ENCODE data around the gene CCDC110. TPM values are rescaled to one million over a fixed set of nuclear protein-coding genes. Genes with fewer than 3 reads are reported as not detected.
"Not testable (repeated sequence)": the region's sequence is repeated elsewhere in the genome, so short reads cannot be mapped to it uniquely, and the experiment has no call there.

The CCDC110 gene
- total and polyA plus RNA-seq, 2 donors (not counting 3 experiments of a cell fraction or from before 2014, with no cell fraction given) = 0.25 to 0.71 TPM

- H3K4me2 ChIP-seq (ENCODE audit: insufficient read depth, low read length) = peak overlapping the region; percentile 84
- no peaks in the 10 kb centered on the region for H4K20me1 ChIP-seq (replicated peaks; ENCODE audit: control insufficient read depth, extremely low read depth, insufficient read depth, low read length)
- POLR2A ChIA-PET = interaction anchor here (0.6 to 1.7 kb wide), 2 partner anchors 23 to 48 kb away, joined by 6 to 12 read pairs; partner anchors contain the start of gene PDLIM3
- peaks cover 21% of the 10 kb centered on the region for H3K4me1 ChIP-seq (ENCODE audit: control insufficient read depth, extremely low read depth, insufficient read depth, low read length)
- no peaks in the 10 kb centered on the region for H3K9me1 ChIP-seq (replicated peaks; ENCODE audit: control insufficient read depth, extremely low read depth, insufficient read depth, low read length)
- peak overlapping the region; percentile 85 for H3K27ac ChIP-seq (ENCODE audit: insufficient read depth, low read depth, low read length)
- no TSS peak for BruUV-seq (replicated peaks)
- H3K27me3 ChIP-seq (ENCODE audit: control insufficient read depth in 2 of 2, insufficient read depth in 2 of 2, low read length in 2 of 2) = no peaks in the 10 kb centered on the region
- H3K4me3 ChIP-seq (replicated peaks in 1 of 3; ENCODE audit: insufficient read depth in 1 of 3, low read depth in 1 of 3, low read length in 3 of 3) = no peak overlapping the region
- no peak for TF ChIP-seq MYC (IDR thresholded peaks at IDR 0.05; ENCODE audit: low read depth, low read length)
- no peak for TF ChIP-seq POLR2AphosphoS5 (IDR thresholded peaks at IDR 0.05; ENCODE audit: insufficient read depth, low read depth, low read length)
- TF ChIP-seq GATA2 (IDR thresholded peaks at IDR 0.05; ENCODE audit: insufficient read depth, insufficient read length, low read depth, low read length) = no peak
- no peak for TF ChIP-seq FOS (IDR thresholded peaks at IDR 0.05; ENCODE audit: borderline replicate concordance, insufficient read depth, low read length)
- TF ChIP-seq EZH2 (IDR thresholded peaks at IDR 0.05; ENCODE audit: borderline replicate concordance, low read depth, low read length, severe bottlenecking) = no peak
- TF ChIP-seq MAX (IDR thresholded peaks at IDR 0.05; ENCODE audit: insufficient read depth, insufficient read length) = no peak
- TF ChIP-seq JUN (IDR thresholded peaks at IDR 0.05; ENCODE audit: borderline replicate concordance, insufficient read depth, insufficient read length, low read depth) = no peak
- H3K9me3 ChIP-seq (replicated peaks; ENCODE audit: control insufficient read depth, insufficient read depth, low read length) = no peaks in the 10 kb centered on the region
- no peak for FAIRE-seq
- H3K36me3 ChIP-seq (ENCODE audit: control insufficient read depth in 2 of 2, extremely low read depth in 1 of 2, insufficient read depth in 2 of 2, low read length in 2 of 2) = no peaks in the 10 kb centered on the region
- H2AFZ ChIP-seq (ENCODE audit: low read depth, low read length) = peak overlapping the region; percentile 26
- CTCF ChIA-PET = interaction anchor here (0.8 to 4.9 kb wide), 6 partner anchors 14 to 85 kb away, joined by 3 to 27 read pairs (median 4); partner anchors contain the start of genes CCDC110 and PDLIM3
- DNase-seq (ENCODE audit: low read depth, low spot score) = peak; percentile 26
- dilution Hi-C loops (cut with MboI; ENCODE audit: extremely low pct_ligation_motif_present, low sequenced_read_pairs) = no loop called here
- intact Hi-C loops (cut with micrococcal nuclease) = loop anchor here (2.0 to 5.0 kb wide), 3 partner anchors 54 to 265 kb away; partner anchors contain the start of genes ANKRD37 and LRP2BP
- no peak overlapping the region for H3K9ac ChIP-seq (replicated peaks; ENCODE audit: extremely low read depth, insufficient read depth, low read length)
- H3K79me2 ChIP-seq (ENCODE audit: control insufficient read depth, insufficient read depth, low read length) = no peaks in the 10 kb centered on the region
These were observed 41.0 kb upstream of the CCDC110 start for GRCh38 chr4:185512516-185512915.

DNA sequence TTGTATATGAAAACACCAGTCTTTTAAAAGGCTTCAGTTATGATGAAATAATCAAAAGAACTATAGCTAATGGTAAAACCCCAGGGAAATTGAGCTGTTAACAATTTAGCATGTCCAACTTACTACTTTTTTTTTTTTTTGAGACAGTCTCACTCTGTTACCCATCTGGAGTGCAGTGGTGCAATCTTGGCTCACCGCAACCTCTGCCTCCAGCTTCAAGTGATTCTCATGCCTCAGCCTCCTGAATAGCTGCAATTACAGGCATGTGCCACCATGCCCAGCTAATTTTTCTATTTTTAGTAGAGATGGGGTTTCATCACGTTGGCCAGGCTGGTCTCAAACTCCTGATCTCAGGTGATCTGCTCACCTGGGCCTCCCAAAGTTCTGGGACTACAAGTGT is 39.7 kb upstream of the CCDC110 start:
- BruUV-seq (replicated peaks); H3K9me3 ChIP-seq (replicated peaks; ENCODE audit: control insufficient read depth, insufficient read depth, low read length); H3K27me3 ChIP-seq (ENCODE audit: control insufficient read depth in 2 of 2, insufficient read depth in 2 of 2, low read length in 2 of 2); POLR2A ChIA-PET; H3K4me3 ChIP-seq (replicated peaks in 1 of 3; ENCODE audit: insufficient read depth in 1 of 3, low read depth in 1 of 3, low read length in 3 of 3); H3K79me2 ChIP-seq (ENCODE audit: control insufficient read depth, insufficient read depth, low read length); H3K36me3 ChIP-seq (ENCODE audit: control insufficient read depth in 2 of 2, extremely low read depth in 1 of 2, insufficient read depth in 2 of 2, low read length in 2 of 2); H4K20me1 ChIP-seq (replicated peaks; ENCODE audit: control insufficient read depth, extremely low read depth, insufficient read depth, low read length); H3K9me1 ChIP-seq (replicated peaks; ENCODE audit: control insufficient read depth, extremely low read depth, insufficient read depth, low read length); DNase-seq (ENCODE audit: low read depth, low spot score); H3K9ac ChIP-seq (replicated peaks; ENCODE audit: extremely low read depth, insufficient read depth, low read length); H2AFZ ChIP-seq (ENCODE audit: low read depth, low read length); H3K4me2 ChIP-seq (ENCODE audit: insufficient read depth, low read length); FAIRE-seq; dilution Hi-C loops (cut with MboI; ENCODE audit: extremely low pct_ligation_motif_present, low sequenced_read_pairs); H3K27ac ChIP-seq (ENCODE audit: insufficient read depth, low read depth, low read length): not testable (repeated sequence)
- CTCF ChIA-PET = interaction anchor here (1.5 to 4.9 kb wide), 3 partner anchors 13 to 86 kb away, joined by 3 to 27 read pairs (median 24); partner anchors contain the start of gene PDLIM3
- intact Hi-C loops (cut with micrococcal nuclease) = loop anchor here (5.0 kb wide), 2 partner anchors 114 to 266 kb away; partner anchors contain the start of genes ANKRD37 and LRP2BP
- H3K4me1 ChIP-seq (ENCODE audit: control insufficient read depth, extremely low read depth, insufficient read depth, low read length) = peaks cover 21% of the 10 kb centered on the region

Data from endothelial cell of umbilical vein (primary cell).